Measurements from ENCODE around the gene FBLL1. TPM values are rescaled to one million over a fixed set of nuclear protein-coding genes. Genes with fewer than 3 reads are reported as not detected.
"Not testable (repeated sequence)": the region's sequence is repeated elsewhere in the genome, so short reads cannot be mapped to it uniquely, and the experiment has no call there.

The FBLL1 gene
- total RNA-seq, 1 donor from 2014 or later, result not detected

DNA sequence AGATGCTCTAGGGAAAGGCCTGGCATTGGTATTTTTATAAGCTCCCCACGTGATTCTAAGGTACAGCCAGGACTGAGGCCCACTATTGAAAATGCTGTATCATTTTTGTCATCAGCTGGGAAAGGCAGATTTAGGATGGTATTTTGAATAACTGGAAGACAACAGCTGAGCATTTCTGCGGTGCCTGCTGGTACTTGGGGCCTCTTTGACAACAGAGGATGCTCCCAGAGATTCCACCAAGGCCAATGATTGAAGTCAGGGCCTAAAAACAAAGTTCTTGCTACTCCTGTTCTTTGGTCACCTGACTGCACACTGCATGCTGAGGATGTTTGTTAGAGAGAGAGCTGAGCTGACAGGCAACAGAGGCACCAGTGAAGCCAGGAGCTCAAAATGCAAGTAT, 8.1 kb downstream of the FBLL1 start:
- ATAC-seq (ENCODE audit: poor library complexity) (no peak), DNase-seq (no peak)
- intact Hi-C loops (cut with DNase I), result no loop called here

DNA sequence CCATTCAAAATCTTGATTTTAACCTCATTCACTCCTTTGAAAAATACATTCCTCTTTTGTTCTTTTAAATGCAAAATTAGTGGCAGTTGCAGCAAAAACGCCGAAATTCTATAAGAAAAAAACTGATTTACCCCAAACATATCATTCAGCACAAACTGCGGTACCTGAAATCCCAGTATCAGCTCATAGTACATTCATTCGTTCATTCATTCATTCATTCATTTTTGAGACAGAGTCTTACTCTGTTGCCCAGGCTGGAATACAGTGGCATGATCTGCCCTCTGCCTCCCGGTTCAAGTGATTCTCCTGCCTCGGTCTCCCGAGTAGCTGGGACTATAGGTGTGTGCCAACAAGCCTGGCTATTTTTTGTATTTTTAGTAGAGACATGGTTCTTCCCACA, 20.4 kb downstream of the FBLL1 start:
- DNase-seq (no peak), ATAC-seq (ENCODE audit: poor library complexity) (no peak)
- intact Hi-C loops (cut with DNase I), result no loop called here

DNA sequence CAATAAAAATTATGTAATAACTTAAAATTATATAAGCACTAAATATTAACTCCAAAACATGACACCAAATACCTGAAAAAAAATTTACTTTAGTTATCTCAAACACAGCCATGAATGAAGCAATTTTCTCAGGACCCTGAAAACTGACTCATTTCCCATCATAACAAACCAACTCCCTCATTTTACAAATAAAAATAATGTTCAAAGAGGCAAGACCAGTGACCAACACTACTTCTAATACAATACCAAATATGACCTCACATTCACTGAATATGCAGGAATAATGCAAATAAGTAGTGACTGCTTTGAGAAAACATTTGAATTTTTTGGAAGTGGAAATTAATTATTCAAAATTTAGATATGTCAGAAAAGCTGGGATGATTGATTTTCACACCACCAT, 21.6 kb downstream of the FBLL1 start:
- DNase-seq (no peak), ATAC-seq (ENCODE audit: poor library complexity) (no peak)
- intact Hi-C loops (cut with DNase I), result no loop called here

DNA sequence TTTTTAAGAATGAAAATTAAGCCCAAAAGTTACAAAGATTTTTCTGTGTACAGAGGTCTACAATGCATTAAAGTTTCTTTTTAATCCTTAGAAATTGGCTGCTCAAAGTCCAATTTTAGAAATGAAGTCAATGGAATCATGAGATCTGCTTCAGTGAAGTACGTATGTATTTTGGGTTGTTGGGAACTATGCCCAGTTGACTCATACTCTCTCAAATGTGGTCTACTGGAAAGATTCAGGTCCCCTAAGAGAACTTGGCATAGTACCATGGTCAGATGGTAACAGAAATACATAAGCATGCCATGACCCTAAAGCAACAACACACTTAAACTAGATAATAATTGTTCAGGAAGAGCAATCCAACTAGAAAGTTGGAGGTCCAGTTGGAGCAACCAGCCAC, 23.0 kb downstream of the FBLL1 start:
- DNase-seq (no peak), ATAC-seq (ENCODE audit: poor library complexity) (peak; percentile 83)
- intact Hi-C loops (cut with DNase I), result no loop called here

DNA sequence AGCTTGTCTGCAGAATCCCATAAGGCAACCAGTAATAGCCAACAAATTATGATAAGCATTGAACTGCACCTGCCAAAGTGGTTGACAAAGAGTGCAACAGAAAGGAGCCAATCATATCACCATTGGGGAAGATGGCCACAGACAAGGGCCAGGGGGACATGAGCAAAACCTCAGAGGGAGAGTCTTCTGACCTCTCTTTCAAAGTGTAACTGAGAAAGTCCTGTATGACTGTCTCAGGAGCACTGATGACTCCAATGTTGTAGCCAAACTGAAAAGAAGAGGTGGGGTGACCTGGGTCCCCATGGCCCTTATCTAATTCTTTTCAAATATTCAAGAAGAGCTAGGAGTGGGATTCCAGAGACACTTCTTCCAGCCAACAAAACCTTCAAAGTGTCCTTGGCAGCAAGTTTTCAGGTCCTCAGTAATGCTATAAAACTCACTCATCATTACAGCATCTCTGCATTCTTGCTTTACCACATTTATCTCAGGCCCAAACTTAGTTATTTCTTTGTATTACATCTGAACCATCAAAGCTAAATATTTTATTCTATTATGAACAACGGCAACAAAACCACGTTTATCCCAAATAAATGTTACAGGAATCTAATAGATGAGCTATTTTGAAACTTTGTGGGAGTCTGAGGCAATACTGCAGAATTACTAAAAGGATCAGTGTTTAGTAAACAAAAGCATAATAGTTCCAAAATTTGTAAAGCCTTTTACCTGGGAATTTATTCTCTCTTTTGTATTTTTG, 24.4 kb downstream of the FBLL1 start:
- intact Hi-C loops (cut with DNase I), result no loop called here
- ATAC-seq (ENCODE audit: poor library complexity), result no peak
- DNase-seq, result no peak

DNA sequence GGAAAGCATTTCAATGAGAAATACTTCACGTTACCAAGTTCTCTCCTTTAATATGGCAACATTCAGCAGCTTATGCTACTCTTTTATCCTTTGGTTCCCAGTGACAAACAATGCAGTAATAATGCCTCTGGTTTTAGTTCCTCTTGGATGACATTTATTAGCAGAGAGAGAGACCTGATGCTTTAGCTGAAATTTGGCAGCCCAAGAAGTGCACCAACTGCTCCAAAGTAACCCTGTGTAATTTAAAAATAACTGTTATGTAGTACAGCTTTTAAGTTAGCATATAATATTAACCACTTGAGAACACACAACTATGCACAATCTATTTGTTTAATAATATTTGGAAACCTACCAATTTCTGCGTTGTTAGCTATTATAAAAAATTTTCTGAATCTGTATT, 28.3 kb downstream of the FBLL1 start:
- DNase-seq (no peak), ATAC-seq (ENCODE audit: poor library complexity) (no peak)
- intact Hi-C loops (cut with DNase I), result no loop called here

DNA sequence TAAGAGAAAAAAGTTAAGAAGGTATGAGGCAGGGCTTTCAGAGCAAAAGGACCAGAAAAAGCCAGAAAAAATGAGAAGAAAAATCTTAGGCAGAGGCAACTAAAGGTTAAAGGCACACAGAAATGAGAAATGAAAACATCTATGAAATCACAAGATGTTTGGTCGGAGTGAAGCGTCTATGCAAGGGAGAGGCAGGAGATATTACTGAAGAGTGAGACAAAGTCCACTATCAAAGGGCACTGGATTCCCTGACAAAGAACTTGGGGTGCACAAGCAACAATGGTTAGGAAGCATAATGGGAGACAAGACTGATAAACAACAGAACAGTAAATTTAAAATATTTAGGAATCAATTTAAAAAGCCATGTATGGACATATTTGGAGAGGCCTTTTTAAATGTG, 33.2 kb downstream of the FBLL1 start:
- no peak for ATAC-seq (ENCODE audit: poor library complexity)
- intact Hi-C loops (cut with DNase I), result loop anchor here (10.0 kb wide), 1 partner anchor 67 kb away; no protein-coding TSS in a partner anchor
- no peak for DNase-seq

DNA sequence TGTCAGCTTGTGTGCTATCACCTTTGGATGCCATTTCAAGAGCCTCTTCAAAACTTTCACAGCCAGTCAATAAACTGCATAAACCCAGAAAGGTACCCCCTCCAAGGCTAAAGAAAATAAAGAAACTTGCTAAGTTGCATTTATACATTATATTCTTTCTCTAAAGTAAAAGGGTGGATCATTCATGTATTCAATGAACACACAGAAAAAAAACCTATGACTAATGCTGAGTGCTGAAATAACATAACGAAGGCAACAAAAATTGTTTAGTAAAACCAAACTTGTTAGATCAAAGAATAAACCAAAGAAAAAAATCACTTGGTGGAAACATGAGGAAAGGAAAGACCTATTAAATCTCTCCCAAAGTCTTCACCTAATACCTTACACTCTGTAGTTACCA, 34.9 kb downstream of the FBLL1 start:
- no peak for DNase-seq
- intact Hi-C loops (cut with DNase I), result loop anchor here (10.0 kb wide), 1 partner anchor 69 kb away; no protein-coding TSS in a partner anchor
- no peak for ATAC-seq (ENCODE audit: poor library complexity)

DNA sequence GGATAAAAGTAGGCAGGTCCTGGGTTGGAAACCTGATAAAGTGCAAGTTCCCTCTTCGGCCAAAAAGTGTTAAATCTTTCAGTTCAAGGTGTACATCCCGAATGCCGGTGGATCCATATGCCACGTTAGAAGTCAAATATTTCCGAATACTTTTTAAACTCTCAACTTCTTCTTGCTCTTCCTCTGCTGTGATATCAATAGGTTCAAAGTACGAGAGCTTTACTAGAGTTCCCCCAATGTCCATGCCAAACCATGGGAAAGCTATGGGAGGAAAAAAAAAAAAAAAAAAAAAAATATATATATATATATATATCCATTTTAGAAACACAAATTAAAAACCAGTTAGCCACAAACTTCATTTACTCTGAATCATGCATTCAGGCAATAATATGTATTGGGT, 39.6 kb downstream of the FBLL1 start:
- DNase-seq (no peak), ATAC-seq (ENCODE audit: poor library complexity) (no peak)
- intact Hi-C loops (cut with DNase I), result loop anchor here (10.0 kb wide), 1 partner anchor 74 kb away; no protein-coding TSS in a partner anchor

DNA sequence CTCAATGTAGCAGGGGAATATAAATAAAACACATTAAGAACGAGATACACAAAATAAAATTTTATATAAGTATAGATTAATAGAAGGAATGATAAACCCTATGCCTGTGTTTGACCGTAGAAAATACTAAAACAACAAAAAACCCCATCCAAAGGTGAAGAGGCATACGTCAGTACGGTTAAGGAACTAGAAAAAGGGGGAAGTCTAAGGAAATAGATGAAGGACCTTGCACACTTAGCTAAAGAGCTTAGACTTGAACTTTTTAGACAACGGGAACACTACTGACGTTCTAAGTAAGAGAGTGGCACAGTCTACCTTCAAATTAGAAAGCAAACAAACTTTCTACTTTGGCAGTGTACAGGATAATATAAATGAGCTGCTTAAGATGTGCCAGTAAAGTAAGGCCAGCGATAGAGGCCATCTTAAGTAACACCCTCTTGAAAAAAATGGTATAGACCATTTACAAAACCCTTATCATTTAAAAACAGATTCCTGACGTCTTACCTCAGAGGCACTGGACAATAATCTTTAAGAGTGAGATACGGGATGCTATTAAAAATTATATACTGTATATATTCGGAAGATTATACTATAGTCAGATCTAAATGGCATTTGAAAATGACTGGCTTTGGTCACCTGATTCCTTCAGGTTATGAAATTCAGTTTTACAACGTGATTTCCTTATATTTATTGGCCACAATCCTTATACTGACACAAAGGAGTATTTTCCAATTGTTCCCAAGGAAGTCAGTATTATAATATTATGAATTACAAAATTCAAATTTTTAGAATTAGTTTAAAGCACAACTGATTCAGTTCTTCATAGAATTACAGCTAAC, 41.6 kb downstream of the FBLL1 start:
- intact Hi-C loops (cut with DNase I), result no loop called here
- ATAC-seq (ENCODE audit: poor library complexity), result no peak

DNA sequence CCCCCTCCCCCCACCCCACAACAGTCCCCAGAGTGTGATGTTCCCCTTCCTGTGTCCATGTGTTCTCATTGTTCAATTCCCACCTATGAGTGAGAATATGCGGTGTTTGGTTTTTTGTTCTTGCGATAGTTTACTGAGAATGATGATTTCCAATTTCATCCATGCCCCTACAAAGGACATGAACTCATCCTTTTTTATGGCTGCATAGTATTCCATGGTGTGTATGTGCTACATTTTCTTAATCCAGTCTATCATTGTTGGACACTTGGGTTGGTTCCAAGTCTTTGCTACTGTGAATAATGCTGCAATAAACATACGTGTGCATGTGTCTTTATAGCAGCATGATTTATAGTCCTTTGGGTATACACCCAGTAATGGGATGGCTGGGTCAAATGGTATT, 44.6 kb downstream of the FBLL1 start:
- DNase-seq; ATAC-seq (ENCODE audit: poor library complexity); intact Hi-C loops (cut with DNase I): not testable (repeated sequence)

More for the DNA sequence above, 41.6 kb downstream of the FBLL1 start:
- DNase-seq, result no peak

DNA sequence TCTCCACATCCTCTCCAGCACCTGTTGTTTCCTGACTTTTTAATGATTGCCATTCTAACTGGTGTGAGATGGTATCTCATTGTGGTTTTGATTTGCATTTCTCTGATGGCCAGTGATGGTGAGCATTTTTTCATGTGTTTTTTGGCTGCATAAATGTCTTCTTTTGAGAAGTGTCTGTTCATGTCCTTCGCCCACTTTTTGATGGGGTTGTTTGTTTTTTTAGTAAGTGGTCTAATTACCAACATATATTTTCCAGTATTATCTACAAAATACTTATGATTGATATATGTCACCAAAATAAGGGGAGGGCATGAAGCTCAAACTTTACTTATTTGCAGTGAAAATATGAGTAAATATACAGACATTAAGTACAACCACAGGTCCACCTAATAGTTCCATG, 45.1 kb downstream of the FBLL1 start:
- intact Hi-C loops (cut with DNase I); DNase-seq; ATAC-seq (ENCODE audit: poor library complexity): not testable (repeated sequence)

DNA sequence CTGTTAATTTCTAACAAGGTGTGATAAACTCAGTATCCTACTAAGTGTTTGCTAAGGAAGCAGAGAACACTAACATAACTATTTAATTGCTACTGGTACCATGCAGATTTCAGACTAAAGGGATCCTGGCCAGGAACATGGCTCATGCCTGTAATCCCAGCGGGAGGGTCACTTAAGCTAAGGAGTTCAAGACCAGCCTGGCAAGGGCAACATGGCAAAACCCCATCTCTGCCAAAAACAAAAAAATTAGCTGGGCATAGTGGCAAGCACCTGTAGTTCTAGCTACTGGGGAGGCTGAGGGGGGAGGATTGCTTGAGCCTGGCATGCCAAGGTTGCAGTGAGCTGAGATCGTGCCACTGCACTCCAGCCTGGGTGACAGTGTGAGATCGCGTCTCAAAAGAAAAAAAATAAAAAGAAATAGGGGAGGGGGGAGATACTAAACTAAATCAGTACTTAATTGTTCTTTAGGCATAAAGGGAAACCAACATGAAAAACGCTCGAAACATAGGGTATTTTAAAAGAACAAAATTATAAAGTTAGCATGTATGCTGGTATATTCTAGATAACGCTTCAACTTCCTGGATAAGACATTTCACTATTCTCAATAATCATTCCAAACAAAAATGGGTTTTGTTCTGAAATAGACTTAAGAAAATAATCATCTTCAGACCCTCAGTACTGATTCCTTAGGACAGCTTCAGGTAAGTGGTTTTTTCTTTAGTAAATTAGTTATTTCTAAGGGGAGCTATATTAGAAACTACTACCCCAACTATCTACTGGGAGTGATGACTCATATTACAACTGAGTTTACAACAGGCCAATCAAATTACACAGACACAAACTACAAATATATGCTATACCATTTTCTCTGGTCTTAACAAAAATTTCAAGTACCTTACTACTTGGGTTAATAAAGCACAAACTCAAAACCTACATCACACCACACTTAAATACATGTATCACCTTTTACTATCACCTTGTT, 46.6 kb downstream of the FBLL1 start:
- ATAC-seq (ENCODE audit: poor library complexity), result no peak
- DNase-seq, result no peak
- intact Hi-C loops (cut with DNase I), result no loop called here

DNA sequence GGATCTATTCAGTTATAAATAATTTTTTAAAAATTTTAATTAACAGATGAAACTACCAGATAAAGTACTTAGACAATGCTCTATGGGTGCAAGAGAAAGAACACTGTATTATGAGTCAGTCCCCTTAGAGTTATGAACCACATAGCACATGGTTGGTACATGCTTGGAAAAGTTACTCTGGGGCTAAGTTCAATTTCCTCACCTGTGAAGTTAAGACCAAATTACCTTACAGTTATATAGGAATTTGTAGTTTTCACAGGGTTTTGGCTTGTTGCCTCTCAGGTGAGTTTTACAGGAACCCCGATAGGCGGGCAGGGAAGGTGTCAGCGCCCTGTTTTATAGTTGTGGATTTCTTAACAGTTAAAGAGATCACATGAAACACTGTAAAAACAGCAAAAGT, 48.9 kb downstream of the FBLL1 start:
- DNase-seq (no peak), ATAC-seq (ENCODE audit: poor library complexity) (no peak)
- intact Hi-C loops (cut with DNase I), result no loop called here

DNA sequence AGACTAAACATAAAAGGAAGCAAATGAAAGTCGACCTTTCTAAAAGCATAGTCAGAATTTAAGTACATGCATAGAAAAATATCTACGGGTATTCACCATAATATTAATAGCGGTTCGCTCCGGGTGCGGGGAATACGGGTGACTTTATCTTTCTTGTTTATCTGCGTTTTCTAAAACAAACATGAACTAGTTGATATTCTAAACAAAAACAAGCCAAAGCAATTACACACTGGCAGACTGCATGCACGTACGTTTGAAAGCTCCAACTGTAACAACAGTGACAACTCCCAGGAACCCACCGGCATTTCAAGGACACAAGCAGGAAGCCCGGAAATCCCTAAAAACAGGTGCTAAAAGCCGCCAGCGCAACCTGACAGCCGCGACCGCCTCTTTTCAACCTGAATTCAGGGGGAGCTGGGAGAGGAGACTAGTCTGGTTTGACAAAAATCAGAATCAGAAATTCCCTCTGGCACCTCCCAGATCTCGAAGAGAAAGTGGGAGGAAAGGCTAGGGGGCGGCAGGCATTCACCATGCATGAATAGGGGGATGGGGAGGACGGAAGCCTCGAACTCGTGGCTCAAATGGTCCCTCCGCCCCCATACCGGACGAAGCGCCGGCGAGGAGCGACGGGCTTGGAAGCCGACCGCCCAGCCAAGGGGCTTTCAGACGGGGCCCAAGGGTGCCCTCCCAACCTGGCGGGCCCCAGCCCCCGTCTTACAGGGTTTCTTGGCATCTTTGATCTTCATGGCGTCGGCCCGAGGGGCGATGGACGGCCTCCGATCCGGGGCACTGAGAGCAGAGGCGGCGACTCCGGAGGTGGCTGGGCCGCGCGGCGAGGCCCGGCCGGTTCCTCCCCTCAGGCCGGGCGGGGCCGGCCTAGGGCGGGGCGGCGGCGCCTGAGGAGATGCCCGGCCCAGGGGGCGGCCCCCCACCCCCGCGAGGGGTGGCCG, 49.7 kb downstream of the FBLL1 start, which contains the start of gene PANK3:
PANK3 (minus strand) TSS at position 831 of the 950 bp plus-strand sequence; CDS start at position 746, 85 bp downstream.
- DNase-seq (no peak), ATAC-seq (ENCODE audit: poor library complexity) (peak; percentile 92)
- intact Hi-C loops (cut with DNase I), result no loop called here

DNA sequence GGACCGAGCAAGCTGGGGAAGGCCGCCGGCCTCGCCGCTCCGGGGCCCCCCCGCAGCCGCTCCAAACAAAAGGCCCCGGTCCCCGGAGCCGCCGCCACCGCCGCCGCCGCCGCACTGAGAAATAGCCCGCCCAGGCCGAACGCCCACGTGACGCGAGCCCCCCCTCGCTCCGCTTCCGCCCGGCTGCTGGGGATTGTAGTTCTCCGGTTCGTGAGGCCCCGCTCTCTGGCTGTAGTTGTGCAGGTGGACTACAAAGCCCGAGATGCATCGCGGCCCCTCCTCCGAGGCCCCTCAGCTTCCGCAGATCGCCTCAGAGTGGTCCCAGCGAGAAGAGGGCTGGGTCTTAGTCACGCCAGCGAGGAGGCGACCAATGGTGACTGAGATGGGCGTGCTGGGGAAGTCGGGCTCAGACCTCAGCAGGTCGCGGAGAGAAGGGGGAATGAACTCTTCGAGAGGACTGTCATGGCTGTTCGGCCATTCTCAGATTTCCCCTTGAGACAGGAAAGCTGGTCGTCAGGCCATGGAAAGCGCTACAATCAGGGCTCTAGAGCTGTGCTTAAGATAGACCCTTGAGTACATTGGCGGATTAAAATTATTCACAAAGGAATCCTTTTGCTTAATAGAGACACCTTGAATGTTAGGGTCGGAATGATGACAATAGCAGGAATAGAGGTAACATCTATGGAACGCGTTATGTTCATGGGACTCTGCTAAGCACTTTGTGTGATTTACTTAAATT, 50.6 kb downstream of the FBLL1 start:
- peak; percentile 99 for DNase-seq
- ATAC-seq (ENCODE audit: poor library complexity), result peak; percentile 98
- intact Hi-C loops (cut with DNase I), result no loop called here

DNA sequence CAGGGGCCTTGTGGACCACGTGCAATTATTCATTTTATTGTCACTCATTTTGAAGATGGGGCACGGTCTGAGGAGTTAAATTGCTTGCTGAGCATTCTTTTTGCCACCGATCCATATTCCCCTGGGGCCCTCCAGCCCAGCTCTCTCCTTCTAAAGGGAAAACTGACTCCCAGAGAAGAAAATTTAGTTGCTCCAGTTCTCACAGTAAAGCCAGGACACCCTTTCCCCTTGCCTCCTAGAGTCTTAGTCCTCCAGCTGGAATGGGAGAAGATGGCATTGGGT, 51.1 kb downstream of the FBLL1 start:
- ATAC-seq (ENCODE audit: poor library complexity), result no peak
- no peak for DNase-seq
- intact Hi-C loops (cut with DNase I), result no loop called here

All from Right ventricle myocardium superior (tissue), 1 donor.